Loucy (cell line): Measurements from ENCODE around the gene HEMGN.

ENCODE experiments used
- H2AFZ ChIP-seq: fragments of 200-600 bp; sonication (generic); 2 replicates; pipeline ENCODE4 v1.6.0; 2016; ENCODE audit warnings: antibody characterized with exemption, mild to moderate bottlenecking, low read length, moderate library complexity
- H3F3A ChIP-seq: fragments of 200-600 bp; 2 replicates; pipeline ENCODE4 v1.6.0; 2016; ENCODE audit warnings: antibody characterized with exemption, low read depth, mild to moderate bottlenecking
- H3K27me3 ChIP-seq: fragments of 200-600 bp; sonication (generic); 2 replicates; pipeline ENCODE4 v1.6.1; 2014; ENCODE audit warnings: low read length, mild to moderate bottlenecking; ENCODE audit not compliant: insufficient read depth, poor library complexity, severe bottlenecking
- H3K36me3 ChIP-seq: fragments of 200-600 bp; sonication (generic); 2 replicates; pipeline ENCODE4 v1.6.1; 2016; ENCODE audit warnings: low read length; ENCODE audit not compliant: insufficient read depth
- H3K4me1 ChIP-seq: fragments of 200-600 bp; sonication (generic); 2 replicates; pipeline ENCODE4 v1.5.1; 2014; ENCODE audit warnings: low read length, mild to moderate bottlenecking; ENCODE audit not compliant: insufficient read depth, poor library complexity, severe bottlenecking
- H3K4me2 ChIP-seq: fragments of 200-600 bp; sonication (generic); 2 replicates; pipeline ENCODE4 v1.6.0; 2014; ENCODE audit warnings: antibody characterized with exemption, low read length, low read depth, mild to moderate bottlenecking; ENCODE audit not compliant: poor library complexity, severe bottlenecking
- H3K4me3 ChIP-seq: fragments of 200-600 bp; sonication (generic); 2 replicates; pipeline ENCODE4 v1.5.1; 2014; ENCODE audit warnings: low read length, mild to moderate bottlenecking, mixed read lengths; ENCODE audit not compliant: poor library complexity, severe bottlenecking
- H3K79me2 ChIP-seq: fragments of 200-600 bp; sonication (generic); 2 replicates; pipeline ENCODE4 v1.6.1; 2014; ENCODE audit warnings: low read length; ENCODE audit not compliant: insufficient read depth
- H3K9ac ChIP-seq: fragments of 200-600 bp; sonication (generic); 2 replicates; pipeline ENCODE4 v1.6.0; 2014; ENCODE audit warnings: mild to moderate bottlenecking, low read depth, low read length, moderate library complexity; ENCODE audit not compliant: poor library complexity, severe bottlenecking
- H3K9me2 ChIP-seq: fragments of 200-600 bp; sonication (generic); replicated peaks from 2 replicates; pipeline ENCODE4 v1.6.1; 2016; ENCODE audit warnings: low read depth, low read length, mixed read lengths
- H3K9me3 ChIP-seq: fragments of 200-600 bp; sonication (generic); 2 replicates; pipeline ENCODE4 v1.6.1; 2014; ENCODE audit warnings: mild to moderate bottlenecking, antibody characterized with exemption, low read length, low read depth; ENCODE audit not compliant: insufficient read depth
- H4K20me1 ChIP-seq: fragments of 200-600 bp; sonication (generic); 2 replicates; pipeline ENCODE4 v1.6.0; 2014; ENCODE audit warnings: antibody characterized with exemption, low read length, mild to moderate bottlenecking; ENCODE audit not compliant: insufficient read depth, poor library complexity, severe bottlenecking
- EZH2phosphoT487 ChIP-seq: fragments of 200-600 bp; IDR thresholded peaks from 2 replicates; pipeline ENCODE4 v1.6.1; 2018; ENCODE audit warnings: antibody characterized with exemption, mild to moderate bottlenecking, moderate library complexity, borderline replicate concordance
- TF ChIP-seq, protein P1 (sequence below): fragments of 200-600 bp; sonication (generic); conservative IDR thresholded peaks from 2 replicates; pipeline ENCODE4 v1.5.1; 2014; ENCODE audit warnings: mild to moderate bottlenecking, antibody characterized with exemption, low read length

Gene HEMGN

DNA sequence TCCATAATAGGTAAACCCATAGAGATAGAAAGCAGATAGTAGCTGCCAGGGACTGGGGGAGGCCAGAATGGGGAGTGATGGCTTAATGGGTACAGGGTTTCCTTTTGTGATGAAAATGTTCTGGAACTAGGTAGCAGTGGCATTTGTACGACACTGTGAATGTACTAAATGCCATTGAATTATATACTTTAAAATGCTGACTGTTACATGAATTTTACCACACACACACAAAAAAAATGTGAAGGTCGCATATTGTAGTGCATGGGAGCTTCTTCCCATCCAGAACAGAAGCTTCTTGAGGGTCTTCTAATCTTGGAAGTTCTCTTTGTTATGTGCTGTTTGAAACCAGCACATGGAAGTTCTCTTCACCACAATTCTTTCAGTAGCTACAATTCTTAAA is 25.3 kb upstream of the HEMGN start:
- no peak overlapping the region for H3K4me2 ChIP-seq
- H3K79me2 ChIP-seq: no peaks in the 10 kb centered on the region
- H4K20me1 ChIP-seq: no peaks in the 10 kb centered on the region
- TF ChIP-seq EZH2phosphoT487: no peak
- TF ChIP-seq, protein P1, sequence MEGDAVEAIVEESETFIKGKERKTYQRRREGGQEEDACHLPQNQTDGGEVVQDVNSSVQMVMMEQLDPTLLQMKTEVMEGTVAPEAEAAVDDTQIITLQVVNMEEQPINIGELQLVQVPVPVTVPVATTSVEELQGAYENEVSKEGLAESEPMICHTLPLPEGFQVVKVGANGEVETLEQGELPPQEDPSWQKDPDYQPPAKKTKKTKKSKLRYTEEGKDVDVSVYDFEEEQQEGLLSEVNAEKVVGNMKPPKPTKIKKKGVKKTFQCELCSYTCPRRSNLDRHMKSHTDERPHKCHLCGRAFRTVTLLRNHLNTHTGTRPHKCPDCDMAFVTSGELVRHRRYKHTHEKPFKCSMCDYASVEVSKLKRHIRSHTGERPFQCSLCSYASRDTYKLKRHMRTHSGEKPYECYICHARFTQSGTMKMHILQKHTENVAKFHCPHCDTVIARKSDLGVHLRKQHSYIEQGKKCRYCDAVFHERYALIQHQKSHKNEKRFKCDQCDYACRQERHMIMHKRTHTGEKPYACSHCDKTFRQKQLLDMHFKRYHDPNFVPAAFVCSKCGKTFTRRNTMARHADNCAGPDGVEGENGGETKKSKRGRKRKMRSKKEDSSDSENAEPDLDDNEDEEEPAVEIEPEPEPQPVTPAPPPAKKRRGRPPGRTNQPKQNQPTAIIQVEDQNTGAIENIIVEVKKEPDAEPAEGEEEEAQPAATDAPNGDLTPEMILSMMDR: no peak
- no peak overlapping the region for H2AFZ ChIP-seq
- no peaks in the 10 kb centered on the region for H3K36me3 ChIP-seq
- no peak overlapping the region for H3K4me3 ChIP-seq
- H3K4me1 ChIP-seq: peaks cover 23% of the 10 kb centered on the region
- no peaks in the 10 kb centered on the region for H3K27me3 ChIP-seq
- no peak overlapping the region for H3K9ac ChIP-seq
- H3K9me3 ChIP-seq: no peaks in the 10 kb centered on the region
- H3K9me2 ChIP-seq: no peaks in the 10 kb centered on the region
- no peaks in the 10 kb centered on the region for H3F3A ChIP-seq

DNA sequence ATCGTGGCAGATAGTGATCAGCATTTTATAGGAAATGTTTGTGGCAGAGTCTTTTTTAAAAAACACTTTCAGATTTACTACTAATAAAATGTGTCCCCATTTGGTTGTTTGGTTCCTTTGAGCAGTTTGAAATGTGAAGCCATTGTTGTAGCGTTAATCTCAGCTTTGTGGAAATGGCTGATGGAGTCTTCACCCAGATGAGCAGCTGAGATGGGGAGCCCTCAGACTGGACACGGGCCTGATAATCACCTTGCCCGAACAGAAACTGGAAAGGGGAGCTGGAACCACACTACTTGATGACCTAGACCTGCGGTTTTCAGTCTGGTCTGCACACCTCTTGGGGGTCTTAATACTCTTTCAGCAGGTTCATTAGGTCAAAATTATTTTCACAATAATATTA is 24.6 kb upstream of the HEMGN start:
- no peaks in the 10 kb centered on the region for H3K79me2 ChIP-seq
- no peaks in the 10 kb centered on the region for H4K20me1 ChIP-seq
- H3K9me2 ChIP-seq: no peaks in the 10 kb centered on the region
- TF ChIP-seq, protein P1: no peak
- no peak for TF ChIP-seq EZH2phosphoT487
- H3K9me3 ChIP-seq: no peaks in the 10 kb centered on the region
- H3K9ac ChIP-seq: no peak overlapping the region
- no peak overlapping the region for H3K4me3 ChIP-seq
- no peaks in the 10 kb centered on the region for H3K27me3 ChIP-seq
- H3K36me3 ChIP-seq: no peaks in the 10 kb centered on the region
- no peak overlapping the region for H2AFZ ChIP-seq
- peaks cover 23% of the 10 kb centered on the region for H3K4me1 ChIP-seq
- no peak overlapping the region for H3K4me2 ChIP-seq
- H3F3A ChIP-seq: no peaks in the 10 kb centered on the region

DNA sequence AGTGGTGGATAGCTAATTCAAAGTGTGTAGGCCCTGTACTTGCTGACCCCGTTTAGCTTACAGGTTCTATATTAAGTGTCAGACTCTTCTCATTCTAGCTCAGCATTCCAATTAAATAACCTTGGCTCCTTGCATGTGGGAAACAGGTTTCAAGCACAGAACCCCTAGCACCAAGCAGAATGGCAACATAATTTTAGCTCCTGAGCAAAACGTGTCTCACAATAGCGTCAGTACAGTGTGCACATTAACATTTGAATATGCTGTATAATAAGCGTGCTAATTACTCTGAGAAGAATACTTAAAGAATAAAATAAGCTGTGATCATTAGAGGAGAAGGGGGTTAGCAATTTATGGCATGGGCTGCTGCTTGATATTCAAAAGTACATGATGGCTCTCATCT is 24.2 kb upstream of the HEMGN start:
- no peak overlapping the region for H2AFZ ChIP-seq
- no peaks in the 10 kb centered on the region for H3K79me2 ChIP-seq
- peaks cover 23% of the 10 kb centered on the region for H3K4me1 ChIP-seq
- no peaks in the 10 kb centered on the region for H4K20me1 ChIP-seq
- TF ChIP-seq EZH2phosphoT487: no peak
- TF ChIP-seq, protein P1: no peak
- H3K9ac ChIP-seq: no peak overlapping the region
- no peak overlapping the region for H3K4me2 ChIP-seq
- no peak overlapping the region for H3K4me3 ChIP-seq
- no peaks in the 10 kb centered on the region for H3F3A ChIP-seq
- no peaks in the 10 kb centered on the region for H3K9me2 ChIP-seq
- H3K36me3 ChIP-seq: no peaks in the 10 kb centered on the region
- H3K9me3 ChIP-seq: no peaks in the 10 kb centered on the region
- no peaks in the 10 kb centered on the region for H3K27me3 ChIP-seq
